IPS-18a (cell line): ENCODE results near the gene HDAC4.

Source experiments
- H3K27ac ChIP-seq: one replicate; pipeline ENCODE4 v1.5.1; 2013; ENCODE audit warnings: low read length
- H3K27me3 ChIP-seq: one replicate; pipeline ENCODE4 v1.6.1; 2013; ENCODE audit warnings: mild to moderate bottlenecking, low read length; ENCODE audit not compliant: control insufficient read depth, insufficient read depth
- H3K36me3 ChIP-seq: one replicate; pipeline ENCODE4 v1.6.1; 2013; ENCODE audit warnings: low read depth, low read length; ENCODE audit not compliant: control insufficient read depth
- H3K4me1 ChIP-seq: one replicate; pipeline ENCODE4 v1.6.1; 2013; ENCODE audit warnings: low read depth, low read length; ENCODE audit not compliant: control insufficient read depth
- H3K4me3 ChIP-seq: one replicate; pipeline ENCODE4 v1.5.1; 2013; ENCODE audit warnings: low read length
- H3K9ac ChIP-seq: one replicate; pipeline ENCODE4 v1.6.1; 2013; ENCODE audit warnings: mild to moderate bottlenecking, low read length, moderate library complexity
- H3K9me3 ChIP-seq: one replicate; pipeline ENCODE4 v1.6.1; 2013; ENCODE audit warnings: low read depth, low read length; ENCODE audit not compliant: control insufficient read depth

Gene HDAC4

DNA sequence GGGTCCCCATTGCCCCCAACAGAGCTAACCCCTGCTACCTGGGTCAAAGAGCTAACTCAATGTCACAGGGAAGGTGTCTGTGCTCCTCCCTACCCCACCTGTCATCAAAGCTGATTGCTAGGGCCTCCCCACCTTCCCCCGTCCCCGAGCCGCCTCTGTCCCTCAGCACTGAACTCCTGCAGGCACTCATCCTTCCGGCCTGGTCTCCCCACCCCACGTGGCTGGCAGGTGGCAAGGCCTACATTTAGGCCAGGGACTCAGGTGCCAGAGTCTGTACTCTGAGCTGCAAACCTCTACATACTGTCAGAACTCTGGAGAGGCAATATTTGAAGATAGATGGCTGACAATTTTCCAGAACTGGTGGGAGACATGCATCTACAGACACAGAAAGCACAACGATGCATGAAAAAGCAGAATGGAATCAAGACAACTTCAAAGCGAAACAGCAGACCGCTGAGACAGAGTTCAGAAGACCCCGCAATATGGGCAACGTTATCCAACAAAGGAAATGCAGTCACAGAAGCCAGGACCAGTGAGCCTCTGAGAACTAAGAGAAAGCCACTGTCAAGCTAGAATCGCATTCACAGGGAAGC lies 195.8 kb downstream of the HDAC4 start:
- no peaks in the 10 kb centered on the region for H3K9me3 ChIP-seq
- peaks cover 41% of the 10 kb centered on the region for H3K4me1 ChIP-seq
- H3K27ac ChIP-seq, result no peak overlapping the region
- no peak overlapping the region for H3K4me3 ChIP-seq
- H3K27me3 ChIP-seq, result no peaks in the 10 kb centered on the region
- no peak overlapping the region for H3K9ac ChIP-seq
- H3K36me3 ChIP-seq, result no peaks in the 10 kb centered on the region

DNA sequence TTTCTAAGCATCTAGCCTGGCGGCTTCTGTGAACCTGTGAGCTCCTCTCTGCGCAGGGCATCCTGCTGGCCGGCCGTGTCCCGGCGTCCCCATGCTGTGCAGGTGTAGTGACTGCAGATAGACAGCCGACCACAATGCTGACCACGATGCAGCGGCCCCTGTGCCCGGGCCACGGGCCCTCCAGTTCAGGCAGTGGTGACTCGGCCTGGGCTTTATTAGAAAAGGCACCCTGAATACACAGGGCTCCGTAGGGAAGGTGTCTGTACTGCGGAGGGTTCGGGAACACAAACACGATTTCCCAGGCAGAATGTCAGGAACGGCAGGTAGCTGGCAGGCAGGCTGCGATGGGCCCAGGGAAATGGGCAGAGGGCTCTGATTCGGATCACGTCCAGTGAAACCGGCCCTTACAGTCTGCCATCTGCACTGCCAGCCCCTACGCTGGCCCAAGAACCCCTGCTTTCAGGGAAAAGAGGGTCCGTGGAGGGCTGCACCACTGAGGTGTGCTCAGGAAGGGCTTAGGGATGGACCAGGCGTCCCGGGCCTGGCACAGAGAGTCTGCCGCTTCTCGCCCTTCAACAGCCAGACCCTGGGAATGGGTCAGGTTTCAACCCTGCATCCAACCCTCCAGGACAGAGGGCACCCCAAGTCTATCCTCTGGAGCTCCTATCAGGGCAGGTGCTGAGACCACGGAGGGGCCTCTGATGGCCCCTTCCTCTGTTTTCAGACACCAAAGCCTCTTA lies 196.5 kb downstream of the HDAC4 start:
- no peaks in the 10 kb centered on the region for H3K36me3 ChIP-seq
- peaks cover 34% of the 10 kb centered on the region for H3K4me1 ChIP-seq
- no peak overlapping the region for H3K9ac ChIP-seq
- no peak overlapping the region for H3K27ac ChIP-seq
- H3K27me3 ChIP-seq, result no peaks in the 10 kb centered on the region
- no peaks in the 10 kb centered on the region for H3K9me3 ChIP-seq
- H3K4me3 ChIP-seq, result no peak overlapping the region

DNA sequence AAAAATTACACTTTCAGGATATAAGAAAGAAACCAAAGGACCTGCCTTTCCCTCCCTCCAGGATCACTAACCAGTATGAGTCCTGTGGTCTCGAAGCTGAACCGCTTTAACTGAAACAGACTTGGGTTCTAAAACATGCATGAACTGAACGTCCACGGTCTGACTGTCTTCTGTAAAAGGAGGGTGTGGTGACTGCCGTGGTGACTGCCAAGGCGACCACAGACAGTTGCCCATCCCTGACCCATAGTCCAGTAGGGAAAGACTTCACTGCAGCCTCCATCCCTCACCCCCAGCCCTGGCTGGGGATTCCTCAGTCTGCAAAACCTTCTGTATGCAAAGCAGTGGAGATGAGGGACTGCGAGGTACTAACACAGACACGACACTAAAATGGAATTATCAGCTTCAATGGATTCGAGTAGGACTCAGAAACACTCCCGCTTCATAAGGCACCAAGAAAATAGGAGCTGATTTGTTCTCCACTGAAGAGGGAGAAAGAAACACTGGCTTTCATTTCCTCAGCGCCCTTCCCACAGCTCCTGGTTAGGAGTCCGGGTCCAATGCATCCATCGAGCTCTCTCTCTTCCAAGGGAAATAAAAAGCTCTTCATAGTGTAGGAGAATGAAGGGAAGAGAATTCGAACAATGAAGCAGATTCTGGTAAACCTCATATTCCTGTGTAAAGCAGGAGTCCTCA lies 197.2 kb downstream of the HDAC4 start:
- H3K27me3 ChIP-seq, result no peaks in the 10 kb centered on the region
- H3K4me1 ChIP-seq, result peaks cover 27% of the 10 kb centered on the region
- no peak overlapping the region for H3K9ac ChIP-seq
- H3K4me3 ChIP-seq, result no peak overlapping the region
- H3K36me3 ChIP-seq, result no peaks in the 10 kb centered on the region
- H3K27ac ChIP-seq, result no peak overlapping the region
- H3K9me3 ChIP-seq, result no peaks in the 10 kb centered on the region

DNA sequence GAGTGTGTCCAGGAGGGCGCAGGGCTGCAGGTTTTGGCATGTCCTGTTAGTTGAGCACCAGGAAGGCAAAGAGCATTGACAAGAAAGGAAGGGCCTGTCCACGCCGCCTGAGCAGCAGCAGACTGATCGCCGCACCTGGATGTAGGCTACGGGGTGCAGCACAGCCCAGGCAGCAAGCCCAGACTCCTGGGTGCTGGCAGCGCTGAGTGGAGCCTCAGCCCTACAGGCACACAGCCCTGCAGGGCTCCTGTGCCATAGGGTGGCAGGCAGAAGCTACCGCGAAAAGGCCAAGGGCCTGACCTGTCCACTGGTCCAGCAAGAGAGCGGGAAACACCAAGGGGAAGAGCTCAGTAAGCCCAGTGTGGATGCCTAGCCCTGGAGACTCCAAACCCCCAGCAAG lies 198.0 kb downstream of the HDAC4 start:
- H3K27ac ChIP-seq, result no peak overlapping the region
- H3K4me1 ChIP-seq, result peaks cover 23% of the 10 kb centered on the region

DNA sequence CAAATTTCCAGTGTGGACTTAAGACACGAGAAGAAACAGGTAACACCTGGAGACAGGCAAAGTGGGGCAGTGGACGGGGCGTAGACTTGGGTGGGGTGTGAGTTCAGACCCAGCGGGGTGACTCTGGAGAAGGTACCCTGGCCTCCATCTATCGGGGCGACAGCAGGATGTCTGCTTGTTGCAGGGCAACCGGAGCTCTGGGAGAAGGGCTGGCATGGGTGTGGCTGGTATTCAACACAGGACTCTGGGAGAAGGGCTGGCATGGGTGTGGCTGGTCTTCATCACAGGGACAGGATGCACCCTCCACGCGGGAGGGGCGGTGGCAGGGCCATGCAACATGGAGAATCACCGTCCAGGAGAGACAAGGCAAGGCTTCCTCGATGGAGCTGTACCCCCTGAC lies 198.5 kb downstream of the HDAC4 start:
- Histone ChIP-seq H3K27ac (no peak overlapping the region), H3K27me3 (no peaks in the 10 kb centered on the region), H3K4me3 (no peak overlapping the region), H3K9ac (no peak overlapping the region), H3K4me1 (peaks cover 19% of the 10 kb centered on the region), H3K9me3 (no peaks in the 10 kb centered on the region), H3K36me3 (no peaks in the 10 kb centered on the region)

More for the DNA sequence above, 198.0 kb downstream of the HDAC4 start:
- Histone ChIP-seq H3K36me3 (no peaks in the 10 kb centered on the region), H3K9ac (no peak overlapping the region), H3K4me3 (no peak overlapping the region), H3K9me3 (no peaks in the 10 kb centered on the region), H3K27me3 (no peaks in the 10 kb centered on the region)

DNA sequence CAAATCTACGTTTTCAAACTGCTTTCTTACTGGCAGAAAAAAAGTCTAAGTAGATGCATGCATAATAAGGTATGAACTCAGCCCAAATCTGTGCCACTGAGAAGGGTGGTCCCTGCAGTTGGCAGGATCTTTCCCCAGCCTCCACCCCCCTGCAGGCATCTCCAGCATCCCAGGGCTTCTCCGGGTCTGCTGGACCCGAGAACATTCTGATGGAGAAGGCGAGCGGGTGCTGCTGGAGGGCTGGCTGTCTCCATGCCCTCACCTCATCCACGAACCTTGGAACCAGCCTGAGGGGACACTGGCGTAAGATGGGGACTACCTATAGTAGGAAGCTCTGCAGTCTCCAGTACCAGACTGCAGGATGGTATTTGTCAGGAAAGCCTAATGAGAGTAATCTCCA lies 198.9 kb downstream of the HDAC4 start:
- H3K4me3 ChIP-seq, result no peak overlapping the region
- no peak overlapping the region for H3K27ac ChIP-seq
- no peaks in the 10 kb centered on the region for H3K27me3 ChIP-seq
- H3K9me3 ChIP-seq, result no peaks in the 10 kb centered on the region
- peaks cover 18% of the 10 kb centered on the region for H3K4me1 ChIP-seq
- no peak overlapping the region for H3K9ac ChIP-seq
- H3K36me3 ChIP-seq, result no peaks in the 10 kb centered on the region

DNA sequence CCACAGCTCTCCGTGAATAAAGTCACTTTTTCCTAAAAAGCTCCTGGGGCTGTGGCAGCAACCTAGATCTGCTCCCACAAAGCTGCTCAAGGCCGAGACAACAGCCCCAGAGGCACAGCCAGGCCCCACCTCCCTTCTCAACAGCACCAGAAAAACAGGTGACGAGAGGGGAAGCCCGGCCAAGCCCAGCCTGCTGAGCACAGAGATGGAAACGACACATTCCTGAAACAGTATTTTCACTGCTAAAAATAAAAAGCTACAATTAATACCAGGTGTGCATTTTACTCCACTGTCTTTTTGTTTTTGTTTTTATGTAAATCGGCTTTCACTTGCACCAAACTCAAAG lies 199.3 kb downstream of the HDAC4 start:
- Histone ChIP-seq H3K27ac (no peak overlapping the region), H3K9me3 (no peaks in the 10 kb centered on the region), H3K9ac (no peak overlapping the region), H3K4me1 (peaks cover 18% of the 10 kb centered on the region), H3K36me3 (no peaks in the 10 kb centered on the region), H3K27me3 (no peaks in the 10 kb centered on the region), H3K4me3 (no peak overlapping the region)

DNA sequence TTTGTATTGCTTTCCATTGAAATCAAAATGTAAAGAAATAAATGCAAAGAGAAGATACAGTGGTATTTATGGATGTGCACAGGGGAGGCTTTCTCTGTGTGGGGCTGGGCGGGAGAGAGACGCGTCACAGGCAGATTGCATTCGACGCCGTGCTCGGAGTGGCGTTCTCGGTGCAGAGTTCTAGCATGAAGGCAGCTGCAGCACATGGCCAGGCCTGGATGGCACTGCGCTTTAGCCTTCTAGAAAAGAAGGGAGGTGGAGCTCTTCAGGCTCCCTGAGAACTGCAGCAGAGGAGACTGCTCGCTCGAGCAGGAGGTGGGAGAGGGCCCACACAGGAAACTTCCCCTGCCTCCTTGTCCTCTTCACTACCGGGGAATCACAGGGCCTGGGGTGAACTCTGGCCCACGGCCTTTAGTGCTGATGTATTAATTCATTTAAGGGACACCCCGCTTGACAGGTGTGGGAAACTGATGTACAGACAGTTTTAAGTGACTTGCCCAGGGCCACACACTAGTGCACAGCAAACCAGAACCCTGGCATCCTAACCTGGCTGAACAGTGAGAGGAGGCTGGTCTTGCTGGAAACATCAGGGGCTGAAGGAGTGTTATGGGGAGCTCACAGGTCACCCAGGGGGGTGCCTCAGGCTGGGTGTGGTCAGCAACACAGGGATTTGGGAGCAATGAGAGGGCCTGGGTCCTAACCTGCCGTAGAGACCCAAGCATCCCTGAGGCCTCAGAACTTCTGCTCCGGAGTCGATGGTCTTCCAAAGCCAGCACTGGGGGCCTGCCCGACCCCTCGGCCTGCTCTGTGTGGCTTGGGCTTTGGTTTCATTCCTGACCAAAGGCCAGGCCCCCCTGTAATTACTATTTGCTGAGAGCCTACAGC lies 199.9 kb downstream of the HDAC4 start:
- Histone ChIP-seq H3K4me1 (peaks cover 18% of the 10 kb centered on the region), H3K9ac (no peak overlapping the region), H3K36me3 (no peaks in the 10 kb centered on the region), H3K27ac (no peak overlapping the region), H3K27me3 (no peaks in the 10 kb centered on the region), H3K4me3 (no peak overlapping the region), H3K9me3 (no peaks in the 10 kb centered on the region)

DNA sequence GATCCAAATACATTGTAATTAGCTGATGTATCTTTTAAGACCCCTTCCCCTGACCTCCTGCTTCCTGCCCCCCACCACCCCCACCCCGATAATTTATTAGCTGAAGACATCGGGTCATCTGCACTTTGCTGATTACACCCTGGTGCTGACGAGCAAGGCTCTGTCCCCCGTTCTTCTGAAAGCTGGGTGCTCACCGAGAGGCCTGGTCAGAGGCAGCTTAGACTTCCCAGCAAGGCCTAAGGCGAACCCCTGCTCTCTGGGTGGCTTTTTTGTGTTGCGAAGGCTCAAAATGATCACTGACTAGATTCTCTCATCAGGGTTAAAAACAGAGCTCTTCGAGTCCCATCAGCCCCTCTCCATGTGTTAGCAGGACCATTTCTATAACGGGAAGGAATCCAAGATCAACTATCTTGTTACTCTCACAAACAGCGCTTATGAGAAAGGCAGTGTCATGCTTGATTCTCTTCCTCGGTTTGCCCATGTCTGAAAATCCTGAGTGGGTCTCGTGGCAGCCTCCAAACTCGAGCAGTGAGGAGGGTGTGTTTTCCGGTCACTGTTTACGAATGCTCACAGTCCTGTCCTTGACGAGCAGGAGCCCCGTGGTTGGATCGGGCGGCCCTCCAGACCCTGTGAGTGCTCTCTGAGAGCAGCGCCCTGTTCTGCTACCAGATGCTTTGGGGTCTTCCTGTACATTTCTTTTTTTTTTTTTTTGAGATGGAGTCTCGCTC lies 201.6 kb downstream of the HDAC4 start:
- H3K27me3 ChIP-seq, result no peaks in the 10 kb centered on the region
- peaks cover 10% of the 10 kb centered on the region for H3K4me1 ChIP-seq

DNA sequence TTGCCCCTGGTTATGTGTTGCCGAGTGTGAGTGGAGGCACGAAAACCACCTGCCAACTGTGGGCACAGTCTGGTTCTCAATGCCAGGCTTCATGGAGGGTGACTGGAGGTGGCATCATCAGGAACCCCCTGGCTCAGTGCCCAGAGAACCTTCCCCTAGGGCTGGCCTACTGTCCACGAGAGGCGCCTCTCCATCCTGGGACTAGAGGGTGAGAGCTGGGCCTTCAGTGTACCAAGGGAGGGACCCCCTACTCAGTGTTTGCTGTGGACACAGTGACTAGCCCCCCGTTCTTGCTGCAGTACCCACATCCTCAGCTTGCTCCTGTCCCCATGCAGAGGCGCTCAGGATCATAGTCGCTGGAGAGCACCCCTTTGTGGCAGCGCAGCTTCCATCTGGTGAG lies 202.6 kb downstream of the HDAC4 start:
- no peaks in the 10 kb centered on the region for H3K9me3 ChIP-seq
- H3K27ac ChIP-seq, result no peak overlapping the region
- H3K27me3 ChIP-seq, result no peaks in the 10 kb centered on the region
- peaks cover 10% of the 10 kb centered on the region for H3K4me1 ChIP-seq
- H3K9ac ChIP-seq, result no peak overlapping the region
- no peaks in the 10 kb centered on the region for H3K36me3 ChIP-seq
- no peak overlapping the region for H3K4me3 ChIP-seq

More for the DNA sequence above, 201.6 kb downstream of the HDAC4 start:
- Histone ChIP-seq H3K36me3 (no peaks in the 10 kb centered on the region), H3K27ac (no peak overlapping the region), H3K9me3 (no peaks in the 10 kb centered on the region), H3K9ac (no peak overlapping the region), H3K4me3 (no peak overlapping the region)

DNA sequence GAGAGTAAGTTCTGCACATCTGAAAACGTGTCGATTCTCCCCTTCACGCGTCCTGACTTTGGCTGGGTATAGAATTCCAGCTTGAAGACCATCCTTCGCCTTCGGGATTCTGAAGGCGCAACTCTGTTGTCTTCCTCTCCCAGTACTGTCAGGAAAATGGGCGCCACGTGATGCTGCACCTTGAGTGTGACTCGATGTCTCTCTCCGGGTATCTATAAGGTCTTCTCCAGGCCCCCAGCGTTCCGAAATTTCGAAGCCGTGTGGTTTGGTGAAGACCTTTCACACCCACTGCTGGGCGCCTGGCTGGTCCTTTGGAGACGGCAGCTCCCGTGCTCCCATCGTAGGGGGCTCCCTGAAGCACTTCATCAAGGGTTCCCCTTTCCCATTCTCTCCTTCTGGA lies 203.7 kb downstream of the HDAC4 start:
- H3K4me1 ChIP-seq, result peaks cover 10% of the 10 kb centered on the region
- no peak overlapping the region for H3K4me3 ChIP-seq
- H3K9me3 ChIP-seq, result no peaks in the 10 kb centered on the region
- no peaks in the 10 kb centered on the region for H3K36me3 ChIP-seq
- no peak overlapping the region for H3K9ac ChIP-seq
- H3K27ac ChIP-seq, result no peak overlapping the region
- H3K27me3 ChIP-seq, result no peaks in the 10 kb centered on the region
